ENCODE measurements around the gene KCNH6.

KCNH6 gene

DNA sequence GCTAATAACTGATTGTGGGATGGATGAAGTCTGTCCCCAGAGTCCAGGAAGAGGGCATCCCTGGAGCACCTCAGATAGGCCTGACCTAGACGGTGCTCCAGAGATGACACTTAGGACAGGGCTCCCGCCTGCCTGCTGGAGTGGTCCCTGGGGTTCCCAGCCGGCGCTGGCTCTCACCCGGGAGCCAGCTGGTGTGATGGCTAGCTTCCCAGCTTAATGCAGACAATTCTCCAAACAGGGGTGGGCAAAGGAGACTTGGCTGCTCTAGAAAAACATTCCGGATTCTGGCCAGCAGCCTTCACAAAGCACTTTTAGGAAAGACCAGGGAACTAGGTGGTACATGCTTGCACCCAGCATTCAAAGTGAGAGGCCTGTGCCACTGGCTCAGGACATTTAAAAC, 27.7 kb upstream of the KCNH6 start:
- TF ChIP-seq, protein P1, sequence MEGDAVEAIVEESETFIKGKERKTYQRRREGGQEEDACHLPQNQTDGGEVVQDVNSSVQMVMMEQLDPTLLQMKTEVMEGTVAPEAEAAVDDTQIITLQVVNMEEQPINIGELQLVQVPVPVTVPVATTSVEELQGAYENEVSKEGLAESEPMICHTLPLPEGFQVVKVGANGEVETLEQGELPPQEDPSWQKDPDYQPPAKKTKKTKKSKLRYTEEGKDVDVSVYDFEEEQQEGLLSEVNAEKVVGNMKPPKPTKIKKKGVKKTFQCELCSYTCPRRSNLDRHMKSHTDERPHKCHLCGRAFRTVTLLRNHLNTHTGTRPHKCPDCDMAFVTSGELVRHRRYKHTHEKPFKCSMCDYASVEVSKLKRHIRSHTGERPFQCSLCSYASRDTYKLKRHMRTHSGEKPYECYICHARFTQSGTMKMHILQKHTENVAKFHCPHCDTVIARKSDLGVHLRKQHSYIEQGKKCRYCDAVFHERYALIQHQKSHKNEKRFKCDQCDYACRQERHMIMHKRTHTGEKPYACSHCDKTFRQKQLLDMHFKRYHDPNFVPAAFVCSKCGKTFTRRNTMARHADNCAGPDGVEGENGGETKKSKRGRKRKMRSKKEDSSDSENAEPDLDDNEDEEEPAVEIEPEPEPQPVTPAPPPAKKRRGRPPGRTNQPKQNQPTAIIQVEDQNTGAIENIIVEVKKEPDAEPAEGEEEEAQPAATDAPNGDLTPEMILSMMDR (IDR thresholded peaks at IDR 0.05), result no peak
- Histone ChIP-seq H2AFZ (no peak overlapping the region), H3K4me2 (ENCODE audit: low read length) (no peak overlapping the region), H3K36me3 (ENCODE audit: control insufficient read depth, insufficient read depth, low read length) (no peaks in the 10 kb centered on the region), H3K79me2 (no peaks in the 10 kb centered on the region), H3K4me1 (peaks cover 3% of the 10 kb centered on the region), H3K9ac (no peak overlapping the region), H3K27ac (no peak overlapping the region), H3K27me3 (ENCODE audit: control insufficient read depth, insufficient read depth, low read length) (no peaks in the 10 kb centered on the region), H3K9me3 (ENCODE audit: control insufficient read depth, low read length) (no peaks in the 10 kb centered on the region), H3K4me3 (ENCODE audit: low read depth, low read length) (no peak overlapping the region)

DNA sequence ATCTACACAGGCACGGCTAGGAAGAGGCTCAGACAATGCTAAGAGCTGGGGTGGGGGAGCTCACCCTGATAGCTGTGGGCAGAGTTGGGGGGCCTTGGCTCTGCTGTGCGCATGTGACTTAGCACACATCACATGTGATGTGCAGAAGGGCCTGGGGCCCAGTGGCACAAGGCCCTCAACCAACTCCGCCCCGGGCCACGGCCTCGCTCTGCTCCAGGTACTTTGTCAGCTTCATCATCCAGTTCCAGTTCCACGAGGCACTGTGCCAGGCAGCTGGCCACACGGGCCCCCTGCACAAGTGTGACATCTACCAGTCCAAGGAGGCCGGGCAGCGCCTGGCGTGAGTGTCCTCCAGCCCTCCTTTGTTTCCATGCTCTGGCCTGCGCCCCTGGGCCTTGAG, 27.0 kb upstream of the KCNH6 start:
- no peak overlapping the region for H2AFZ ChIP-seq
- no peak overlapping the region for H3K4me2 ChIP-seq (ENCODE audit: low read length)
- no peak overlapping the region for H3K27ac ChIP-seq
- no peak overlapping the region for H3K9ac ChIP-seq
- H3K36me3 ChIP-seq (ENCODE audit: control insufficient read depth, insufficient read depth, low read length), result no peaks in the 10 kb centered on the region
- H3K9me3 ChIP-seq (ENCODE audit: control insufficient read depth, low read length), result no peaks in the 10 kb centered on the region
- no peaks in the 10 kb centered on the region for H3K27me3 ChIP-seq (ENCODE audit: control insufficient read depth, insufficient read depth, low read length)
- peaks cover 3% of the 10 kb centered on the region for H3K4me1 ChIP-seq
- TF ChIP-seq, protein P1 (IDR thresholded peaks at IDR 0.05), result no peak
- no peak overlapping the region for H3K4me3 ChIP-seq (ENCODE audit: low read depth, low read length)
- H3K79me2 ChIP-seq, result no peaks in the 10 kb centered on the region

DNA sequence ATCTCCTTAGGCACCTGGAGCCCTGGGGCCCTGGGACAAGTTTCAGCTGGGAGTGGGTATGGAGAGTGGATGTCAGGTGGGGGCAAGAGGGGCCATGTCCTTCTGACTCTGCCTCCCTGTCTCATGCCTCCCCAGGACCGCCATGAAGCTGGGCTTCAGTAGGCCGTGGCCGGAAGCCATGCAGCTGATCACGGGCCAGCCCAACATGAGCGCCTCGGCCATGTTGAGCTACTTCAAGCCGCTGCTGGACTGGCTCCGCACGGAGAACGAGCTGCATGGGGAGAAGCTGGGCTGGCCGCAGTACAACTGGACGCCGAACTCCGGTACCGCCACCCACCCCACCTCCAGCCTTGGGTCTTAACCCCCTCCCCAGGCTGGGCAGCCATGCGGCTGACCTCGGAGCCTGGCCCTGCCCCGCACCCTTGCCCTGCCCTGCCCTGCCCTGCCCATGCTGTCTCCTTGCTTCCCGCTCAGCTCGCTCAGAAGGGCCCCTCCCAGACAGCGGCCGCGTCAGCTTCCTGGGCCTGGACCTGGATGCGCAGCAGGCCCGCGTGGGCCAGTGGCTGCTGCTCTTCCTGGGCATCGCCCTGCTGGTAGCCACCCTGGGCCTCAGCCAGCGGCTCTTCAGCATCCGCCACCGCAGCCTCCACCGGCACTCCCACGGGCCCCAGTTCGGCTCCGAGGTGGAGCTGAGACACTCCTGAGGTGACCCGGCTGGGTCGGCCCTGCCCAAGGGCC, 26.3 kb upstream of the KCNH6 start:
- Histone ChIP-seq H3K4me3 (ENCODE audit: low read depth, low read length) (no peak overlapping the region), H3K4me1 (peaks cover 3% of the 10 kb centered on the region), H3K9me3 (ENCODE audit: control insufficient read depth, low read length) (no peaks in the 10 kb centered on the region), H3K27ac (no peak overlapping the region), H3K9ac (no peak overlapping the region), H3K27me3 (ENCODE audit: control insufficient read depth, insufficient read depth, low read length) (no peaks in the 10 kb centered on the region), H3K4me2 (ENCODE audit: low read length) (no peak overlapping the region), H3K36me3 (ENCODE audit: control insufficient read depth, insufficient read depth, low read length) (no peaks in the 10 kb centered on the region), H3K79me2 (no peaks in the 10 kb centered on the region), H2AFZ (no peak overlapping the region)
- TF ChIP-seq, protein P1 (IDR thresholded peaks at IDR 0.05), result no peak

DNA sequence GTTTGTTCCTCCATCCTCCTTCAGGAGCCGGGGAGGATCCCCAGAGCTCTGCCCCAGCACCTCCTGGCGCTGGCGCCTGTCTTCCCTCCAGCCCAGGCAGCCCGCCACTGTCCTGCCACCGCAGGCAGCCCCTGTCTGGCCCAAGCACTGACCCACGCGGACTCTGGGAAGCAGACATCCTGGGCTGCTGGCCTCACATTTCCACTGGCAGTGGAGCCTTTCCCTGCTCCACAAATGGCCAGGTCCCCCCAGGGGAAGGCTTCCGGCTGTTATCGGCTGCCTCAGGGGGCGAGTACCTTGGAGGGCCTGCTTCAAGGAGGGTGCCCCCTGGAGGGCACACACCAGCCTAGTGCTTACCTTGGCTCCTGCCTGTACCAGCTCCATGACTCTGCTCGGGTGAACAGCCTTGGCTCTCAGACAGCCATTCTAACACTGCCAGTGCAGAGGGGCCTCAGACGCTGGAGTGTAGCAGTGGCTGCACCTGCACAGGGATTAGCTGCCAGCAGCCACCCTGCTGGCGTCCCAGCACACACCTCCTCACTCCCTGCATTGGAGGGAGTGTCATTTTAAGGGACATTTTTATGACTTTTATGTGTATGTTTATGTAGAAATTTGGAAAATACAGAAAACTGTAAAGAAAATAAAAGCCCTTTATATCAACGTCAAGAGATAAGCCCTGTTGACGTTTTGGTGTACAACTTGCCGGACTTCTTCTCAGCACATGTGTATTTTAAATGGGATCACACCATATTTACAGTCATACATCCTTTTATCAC, 25.3 kb upstream of the KCNH6 start:
- Histone ChIP-seq H3K9me3 (ENCODE audit: control insufficient read depth, low read length) (no peaks in the 10 kb centered on the region), H3K27ac (peak overlapping the region; percentile 13), H3K27me3 (ENCODE audit: control insufficient read depth, insufficient read depth, low read length) (no peaks in the 10 kb centered on the region), H3K4me2 (ENCODE audit: low read length) (no peak overlapping the region), H3K4me3 (ENCODE audit: low read depth, low read length) (no peak overlapping the region), H3K79me2 (no peaks in the 10 kb centered on the region), H2AFZ (no peak overlapping the region), H3K9ac (no peak overlapping the region), H3K36me3 (ENCODE audit: control insufficient read depth, insufficient read depth, low read length) (no peaks in the 10 kb centered on the region), H3K4me1 (peaks cover 3% of the 10 kb centered on the region)
- TF ChIP-seq, protein P1 (IDR thresholded peaks at IDR 0.05), result peak; percentile 44

Data from parathyroid adenoma (tissue), 2 donors.